Activated CD8-positive, alpha-beta memory T cell treated with anti-CD3 and anti-CD28 coated beads, Interleukin-2, amount 50 U/mL, for 1 hour (primary cell): ENCODE measurements around the gene IQCF5.
"Not testable (repeated sequence)": the region's sequence is repeated elsewhere in the genome, so short reads cannot be mapped to it uniquely, and the experiment has no call there.

Source experiments
- DNase-seq: peaks from one replicate; pipeline ENCODE4 v3.0.0-alpha.2; 2020; ENCODE audit errors: extremely low read depth

Gene IQCF5

GRCh38 chr3:51875501-51875900 lies at the start of gene IQCF5:
Gene IQCF5 (minus strand): TSS chr3:51875601. CDS start chr3:51875531, 70 bp downstream.
- DNase-seq = no peak

- no peak for DNase-seq
Measured at GRCh38 chr3:51921081-51921578, 45.7 kb upstream of the IQCF5 start.

GRCh38 chr3:51916418-51916817 lies 41.0 kb upstream of the IQCF5 start:
- no peak for DNase-seq

- no peak for DNase-seq
Measured at GRCh38 chr3:51908026-51908425, 32.6 kb upstream of the IQCF5 start.

- no peak for DNase-seq
Measured at GRCh38 chr3:51904034-51904823, 28.8 kb upstream of the IQCF5 start.

GRCh38 chr3:51902361-51902760 lies 27.0 kb upstream of the IQCF5 start:
- DNase-seq = not testable (repeated sequence)

GRCh38 chr3:51900043-51900442 lies 24.6 kb upstream of the IQCF5 start:
- not testable (repeated sequence) for DNase-seq

GRCh38 chr3:51897391-51897790 lies 22.0 kb upstream of the IQCF5 start:
- DNase-seq = no peak

GRCh38 chr3:51896607-51897305 lies 21.4 kb upstream of the IQCF5 start:
- no peak for DNase-seq

GRCh38 chr3:51894939-51895338 lies 19.5 kb upstream of the IQCF5 start:
- no peak for DNase-seq

GRCh38 chr3:51894391-51894790 lies 19.0 kb upstream of the IQCF5 start:
- DNase-seq = no peak

- no peak for DNase-seq
Measured at GRCh38 chr3:51891242-51892039, 16.0 kb upstream of the IQCF5 start.

GRCh38 chr3:51888463-51889105 lies 13.2 kb upstream of the IQCF5 start:
- DNase-seq = no peak

- DNase-seq = no peak
Measured at GRCh38 chr3:51887620-51888019, 12.2 kb upstream of the IQCF5 start.

GRCh38 chr3:51886447-51886846 lies 11.0 kb upstream of the IQCF5 start:
- DNase-seq = no peak

GRCh38 chr3:51879937-51880336 lies 4.5 kb upstream of the IQCF5 start:
- no peak for DNase-seq

GRCh38 chr3:51876186-51876585 lies 785 bp upstream of the IQCF5 start:
- DNase-seq = no peak

- no peak for DNase-seq
Measured at GRCh38 chr3:51874889-51875288, 512 bp downstream of the IQCF5 start.

GRCh38 chr3:51874411-51874810 lies 990 bp downstream of the IQCF5 start:
- DNase-seq = no peak

- DNase-seq = no peak
Measured at GRCh38 chr3:51873876-51874275, 1.5 kb downstream of the IQCF5 start.

- no peak for DNase-seq
Measured at GRCh38 chr3:51873253-51873766, 2.1 kb downstream of the IQCF5 start.
